Neuronal stem cell (in vitro differentiated cells): ENCODE results near the gene IL6R.

Experiments
- DNase-seq: peaks from one replicate; pipeline ENCODE4 v3.0.0-alpha.2; 2013; ENCODE audit warnings: low spot score
- H2AFZ ChIP-seq: one replicate; pipeline ENCODE4 v1.6.1; 2013; ENCODE audit warnings: mild to moderate bottlenecking, low read length, inconsistent platforms
- H2AK5ac ChIP-seq: 2 replicates; pipeline ENCODE4 v1.6.1; 2013; ENCODE audit warnings: low read depth, mild to moderate bottlenecking, inconsistent platforms, low read length, moderate library complexity, mixed read lengths
- H2BK120ac ChIP-seq: 2 replicates; pipeline ENCODE4 v1.6.1; 2013; ENCODE audit warnings: low read depth, mild to moderate bottlenecking, inconsistent platforms, low read length, moderate library complexity, mixed read lengths
- H2BK12ac ChIP-seq: one replicate; pipeline ENCODE4 v1.6.1; 2013; ENCODE audit warnings: low read length, inconsistent platforms
- H2BK15ac ChIP-seq: 2 replicates; pipeline ENCODE4 v1.6.1; 2013; ENCODE audit warnings: mild to moderate bottlenecking, low read length, inconsistent platforms, mixed read lengths
- H2BK5ac ChIP-seq: one replicate; pipeline ENCODE4 v1.6.1; 2013; ENCODE audit warnings: inconsistent platforms, mild to moderate bottlenecking, low read length, moderate library complexity
- H3K14ac ChIP-seq: one replicate; pipeline ENCODE4 v1.6.1; 2013; ENCODE audit warnings: low read length, inconsistent platforms
- H3K18ac ChIP-seq: 2 replicates; pipeline ENCODE4 v1.6.1; 2013; ENCODE audit warnings: low read length, inconsistent platforms
- H3K23ac ChIP-seq: 2 replicates; pipeline ENCODE4 v1.6.1; 2013; ENCODE audit warnings: low read depth, mild to moderate bottlenecking, mixed read lengths, low read length, inconsistent platforms; ENCODE audit not compliant: poor library complexity
- H3K27ac ChIP-seq: replicated peaks from 3 replicates; pipeline ENCODE4 v1.5.1; 2013; ENCODE audit warnings: low read length, inconsistent platforms
- H3K27me3 ChIP-seq, 3 experiments: 2 replicates each; pipeline ENCODE4 v1.6.1; 2013; ENCODE audit warnings: low read length in 3 of 3, mild to moderate bottlenecking in 2 of 3, inconsistent platforms in 1 of 3, low read depth in 1 of 3, mixed read lengths in 1 of 3, moderate library complexity in 1 of 3; ENCODE audit not compliant: control insufficient read depth in 3 of 3, insufficient read depth in 3 of 3
- H3K36me3 ChIP-seq, 2 donors: replicated peaks in 1 of 2; 2 replicates each; pipeline ENCODE4 v1.6.1; 2013; ENCODE audit warnings: low read length in 2 of 2; ENCODE audit not compliant: control insufficient read depth in 2 of 2, insufficient read depth in 2 of 2
- H3K4ac ChIP-seq: 2 replicates; pipeline ENCODE4 v1.6.1; 2013; ENCODE audit warnings: inconsistent platforms, mild to moderate bottlenecking, low read length, moderate library complexity
- H3K4me1 ChIP-seq, 2 donors: 1 replicate in 1 of 2; 2 replicates in 1 of 2; pipeline ENCODE4 v1.6.1; 2013; ENCODE audit warnings: low read length in 2 of 2, low read depth in 1 of 2; ENCODE audit not compliant: control insufficient read depth in 2 of 2, insufficient read depth in 1 of 2
- H3K4me2 ChIP-seq: one replicate; pipeline ENCODE4 v1.6.1; 2013; ENCODE audit warnings: mild to moderate bottlenecking, low read length, inconsistent platforms; ENCODE audit not compliant: insufficient read depth, poor library complexity, severe bottlenecking
- H3K4me3 ChIP-seq, 2 donors: 2 replicates each; pipeline ENCODE4 v1.5.1; 2013; ENCODE audit warnings: low read length in 2 of 2, mild to moderate bottlenecking in 2 of 2, inconsistent platforms in 1 of 2, moderate library complexity in 1 of 2
- H3K79me1 ChIP-seq: one replicate; pipeline ENCODE4 v1.6.1; 2013; ENCODE audit warnings: low read depth, mild to moderate bottlenecking, inconsistent platforms, low read length, moderate library complexity
- H3K9ac ChIP-seq: one replicate; pipeline ENCODE4 v1.6.1; 2013; ENCODE audit warnings: mild to moderate bottlenecking, low read depth, low read length, inconsistent platforms; ENCODE audit not compliant: poor library complexity
- H3K9me3 ChIP-seq, 2 donors: replicated peaks in 1 of 2; 2 replicates each; pipeline versions ENCODE3 to v1.6.1; 2013; ENCODE audit warnings: low read length in 2 of 2, mild to moderate bottlenecking in 2 of 2, inconsistent platforms in 1 of 2, low read depth in 1 of 2, mixed read lengths in 1 of 2, moderate library complexity in 1 of 2; ENCODE audit not compliant: control insufficient read depth in 2 of 2, insufficient read depth in 1 of 2
- H4K8ac ChIP-seq: one replicate; pipeline ENCODE4 v1.6.1; 2013; ENCODE audit warnings: low read depth, mild to moderate bottlenecking, inconsistent platforms, low read length, moderate library complexity
- H4K91ac ChIP-seq: one replicate; pipeline ENCODE4 v1.6.1; 2013; ENCODE audit warnings: low read length, low read depth, mild to moderate bottlenecking, inconsistent platforms; ENCODE audit not compliant: poor library complexity
- WGBS, 2 donors: extraction: QIAGEN DNeasy Blood & Tissue Kit; methylation state at CpG; one replicate each; pipeline ENCODE4 v1.1.7; 2013; ENCODE audit warnings: missing lambda C conversion rate in 2 of 2, mixed read lengths in 1 of 2; ENCODE audit not compliant: insufficient read length in 2 of 2, insufficient replicate concordance in 1 of 2; ENCODE audit errors: extremely low coverage in 2 of 2; 5-methylcytosine and 5-hydroxymethylcytosine counted together

The IL6R gene

DNA sequence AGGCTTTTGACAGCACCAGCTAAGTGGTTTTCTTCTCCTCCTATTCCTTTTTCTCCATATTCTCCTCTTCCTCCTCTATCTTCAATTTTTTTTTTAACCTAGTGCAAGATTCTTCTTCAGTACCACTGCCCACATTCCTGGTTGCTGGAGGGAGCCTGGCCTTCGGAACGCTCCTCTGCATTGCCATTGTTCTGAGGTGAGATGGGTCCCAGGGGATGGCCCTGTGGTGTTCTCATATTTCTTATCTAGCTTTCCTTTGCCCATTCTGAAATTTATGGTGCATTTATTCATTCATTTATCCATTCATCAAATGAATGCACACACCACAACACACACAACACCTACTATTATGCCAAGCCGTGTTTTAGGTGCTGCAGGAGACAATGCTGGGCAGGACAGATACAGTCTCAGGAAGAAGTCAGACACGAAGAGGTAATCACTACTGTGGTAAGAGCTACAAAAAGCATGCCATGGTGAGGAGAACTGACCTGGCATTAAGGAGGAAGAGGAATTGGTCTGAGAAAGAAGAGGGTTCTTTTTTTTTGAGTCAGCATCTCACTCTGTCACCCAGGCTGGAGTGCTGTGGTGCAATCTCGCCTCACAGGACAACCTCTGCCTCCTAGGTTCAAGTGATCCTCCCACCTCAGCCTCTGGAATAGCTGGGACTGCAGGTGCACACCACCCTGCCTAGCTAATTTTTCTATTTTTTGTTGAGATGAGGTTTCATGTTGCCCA is 49.4 kb downstream of the IL6R start:
- H2BK120ac ChIP-seq, result no peak overlapping the region
- no peak overlapping the region for H3K23ac ChIP-seq
- no peaks in the 10 kb centered on the region for H3K79me1 ChIP-seq
- H3K18ac ChIP-seq, result no peak overlapping the region
- peaks cover 0 to 4% of the 10 kb centered on the region in 2 donors for H3K4me1 ChIP-seq
- no peak overlapping the region for H3K14ac ChIP-seq
- no peak overlapping the region for H3K9ac ChIP-seq
- no peak overlapping the region for H3K4me2 ChIP-seq
- no peak overlapping the region for H4K91ac ChIP-seq
- H2AK5ac ChIP-seq, result no peak overlapping the region
- no peak overlapping the region for H3K27ac ChIP-seq
- H2BK5ac ChIP-seq, result no peak overlapping the region
- no peak for DNase-seq
- no peaks in the 10 kb centered on the region for H3K27me3 ChIP-seq
- H2BK12ac ChIP-seq, result no peak overlapping the region
- no peak overlapping the region for H2BK15ac ChIP-seq
- no peaks in the 10 kb centered on the region for H3K36me3 ChIP-seq
- no peak overlapping the region for H2AFZ ChIP-seq
- WGBS, 2 donors, result no CpG with 5 or more reads among the region's 5 CpGs
- no peak overlapping the region for H4K8ac ChIP-seq
- H3K9me3 ChIP-seq, result peaks cover 0 to 4% of the 10 kb centered on the region in 2 donors
- no peak overlapping the region for H3K4ac ChIP-seq
- H3K4me3 ChIP-seq, result no peak overlapping the region

DNA sequence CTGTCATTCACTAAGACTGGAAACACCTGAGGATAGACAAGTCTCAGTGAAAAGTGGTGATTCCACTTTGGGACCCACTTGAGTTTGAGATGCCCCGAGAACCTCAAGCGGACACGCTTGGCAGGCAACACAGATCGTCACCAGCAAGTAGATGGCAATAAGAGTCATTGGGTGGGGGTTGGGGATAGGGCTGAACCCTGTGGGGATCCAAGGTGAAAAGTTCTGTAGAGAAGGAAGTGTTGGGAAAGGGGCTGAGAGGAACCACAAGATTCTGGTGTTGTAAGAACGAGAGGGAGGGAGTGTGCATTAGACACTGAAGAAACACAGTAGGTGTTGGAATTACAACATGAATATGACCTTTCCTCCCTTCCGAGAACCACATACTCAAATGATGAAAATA is 51.5 kb downstream of the IL6R start:
- no peaks in the 10 kb centered on the region for H3K27me3 ChIP-seq
- DNase-seq, result no peak
- no peak overlapping the region for H2BK12ac ChIP-seq
- peaks cover 0 to 2% of the 10 kb centered on the region in 2 donors for H3K9me3 ChIP-seq
- H3K4me2 ChIP-seq, result no peak overlapping the region
- H3K23ac ChIP-seq, result no peak overlapping the region
- no peak overlapping the region for H2BK120ac ChIP-seq
- H2BK5ac ChIP-seq, result no peak overlapping the region
- H3K27ac ChIP-seq, result no peak overlapping the region
- H4K91ac ChIP-seq, result no peak overlapping the region
- no peak overlapping the region for H3K14ac ChIP-seq
- H2AK5ac ChIP-seq, result no peak overlapping the region
- H3K36me3 ChIP-seq, result no peaks in the 10 kb centered on the region
- H3K4me3 ChIP-seq, result no peak overlapping the region
- H3K4ac ChIP-seq, result no peak overlapping the region
- H4K8ac ChIP-seq, result no peak overlapping the region
- no peak overlapping the region for H3K9ac ChIP-seq
- H2AFZ ChIP-seq, result no peak overlapping the region
- no peak overlapping the region for H3K18ac ChIP-seq
- H3K79me1 ChIP-seq, result no peaks in the 10 kb centered on the region
- no peak overlapping the region for H2BK15ac ChIP-seq
- peaks cover 0 to 4% of the 10 kb centered on the region in 2 donors for H3K4me1 ChIP-seq
- whole genome bisulfite sequencing, 2 donors, result no CpG with 5 or more reads among the region's 6 CpGs

DNA sequence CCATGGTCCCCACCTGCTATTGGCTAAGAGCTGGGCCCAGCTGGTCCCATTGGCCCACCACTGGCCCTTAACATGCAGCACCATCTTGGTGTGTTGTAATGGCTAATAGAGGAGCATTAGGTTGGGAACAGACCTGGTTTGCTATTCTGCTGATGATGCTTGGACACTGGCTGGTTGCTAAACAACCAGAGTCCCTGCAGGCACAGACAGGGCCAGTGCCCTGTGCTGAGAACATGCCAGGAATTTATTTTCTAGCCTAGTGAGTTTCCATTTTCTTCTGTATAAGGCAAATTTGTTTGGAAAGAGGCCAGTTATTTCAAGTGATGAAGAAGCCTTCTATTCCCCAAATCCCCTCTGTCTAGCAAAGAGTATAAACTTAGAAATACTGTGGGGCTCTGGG is 53.9 kb downstream of the IL6R start:
- no peaks in the 10 kb centered on the region for H3K27me3 ChIP-seq
- H3K4ac ChIP-seq, result no peak overlapping the region
- H4K8ac ChIP-seq, result no peak overlapping the region
- no peak overlapping the region for H3K4me3 ChIP-seq
- no peak overlapping the region for H4K91ac ChIP-seq
- no peak overlapping the region for H3K18ac ChIP-seq
- H3K9me3 ChIP-seq, result peaks cover 0 to 2% of the 10 kb centered on the region in 2 donors
- H2BK120ac ChIP-seq, result no peak overlapping the region
- no peak overlapping the region for H2AFZ ChIP-seq
- H3K14ac ChIP-seq, result no peak overlapping the region
- H3K27ac ChIP-seq, result no peak overlapping the region
- H3K9ac ChIP-seq, result no peak overlapping the region
- H3K4me2 ChIP-seq, result no peak overlapping the region
- no peaks in the 10 kb centered on the region for H3K4me1 ChIP-seq
- no peak for DNase-seq
- no peak overlapping the region for H2BK5ac ChIP-seq
- no peak overlapping the region for H3K23ac ChIP-seq
- no peak overlapping the region for H2BK12ac ChIP-seq
- no peaks in the 10 kb centered on the region for H3K36me3 ChIP-seq
- H2AK5ac ChIP-seq, result no peak overlapping the region
- H2BK15ac ChIP-seq, result no peak overlapping the region
- no peaks in the 10 kb centered on the region for H3K79me1 ChIP-seq

DNA sequence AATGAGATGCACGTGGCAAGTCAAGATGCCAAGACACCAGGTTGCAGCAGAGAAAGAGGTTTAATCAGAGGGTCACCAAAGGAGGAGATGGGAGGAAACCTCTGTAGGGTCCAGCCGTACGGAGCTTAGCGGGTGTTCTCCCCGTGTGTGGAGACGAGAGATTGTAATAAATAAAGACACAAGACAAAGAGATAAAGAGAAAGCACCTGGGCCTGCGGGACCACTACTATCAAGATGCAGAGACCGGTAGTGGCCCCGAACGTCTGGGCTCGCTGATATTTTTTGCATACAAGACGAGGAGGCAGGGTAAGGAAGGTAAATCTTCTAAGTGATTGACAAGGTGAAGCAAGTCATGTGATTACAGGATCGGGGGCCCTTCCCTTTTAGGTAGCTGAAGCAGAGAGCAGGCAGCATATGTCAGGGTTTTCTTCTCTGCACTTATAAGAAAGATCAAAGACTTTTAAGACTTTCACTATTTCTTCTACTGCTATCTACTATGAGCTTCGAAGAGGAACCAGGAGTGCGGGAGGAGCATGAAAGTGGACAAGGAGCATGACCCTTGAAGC is 55.6 kb downstream of the IL6R start:
- Histone ChIP-seq H3K23ac (no peak overlapping the region), H4K91ac (no peak overlapping the region), H3K4me2 (no peak overlapping the region), H3K27me3 (no peaks in the 10 kb centered on the region), H3K18ac (no peak overlapping the region), H2BK5ac (no peak overlapping the region), H3K27ac (no peak overlapping the region), H3K79me1 (no peaks in the 10 kb centered on the region), H3K9ac (no peak overlapping the region), H3K14ac (no peak overlapping the region), H3K36me3 (no peaks in the 10 kb centered on the region), H4K8ac (no peak overlapping the region), H2AFZ (no peak overlapping the region), H2BK12ac (no peak overlapping the region), H3K4me3 (no peak overlapping the region), H2AK5ac (no peak overlapping the region), H3K4me1 (peaks cover 0 to 5% of the 10 kb centered on the region in 2 donors), H2BK15ac (no peak overlapping the region), H3K9me3 (peaks cover 0 to 2% of the 10 kb centered on the region in 2 donors), H2BK120ac (no peak overlapping the region), H3K4ac (no peak overlapping the region)
- DNase-seq, result no peak
- no CpG with 5 or more reads among the region's 15 CpGs for WGBS, 2 donors
